ENCODE measurements around the gene GDAP1L1.
A peak's percentile ranks its signal among the peaks of the same experiment; 100 is the strongest.
"Not testable (repeated sequence)": the region's sequence is repeated elsewhere in the genome, so short reads cannot be mapped to it uniquely, and the experiment has no call there.

Gene GDAP1L1

DNA sequence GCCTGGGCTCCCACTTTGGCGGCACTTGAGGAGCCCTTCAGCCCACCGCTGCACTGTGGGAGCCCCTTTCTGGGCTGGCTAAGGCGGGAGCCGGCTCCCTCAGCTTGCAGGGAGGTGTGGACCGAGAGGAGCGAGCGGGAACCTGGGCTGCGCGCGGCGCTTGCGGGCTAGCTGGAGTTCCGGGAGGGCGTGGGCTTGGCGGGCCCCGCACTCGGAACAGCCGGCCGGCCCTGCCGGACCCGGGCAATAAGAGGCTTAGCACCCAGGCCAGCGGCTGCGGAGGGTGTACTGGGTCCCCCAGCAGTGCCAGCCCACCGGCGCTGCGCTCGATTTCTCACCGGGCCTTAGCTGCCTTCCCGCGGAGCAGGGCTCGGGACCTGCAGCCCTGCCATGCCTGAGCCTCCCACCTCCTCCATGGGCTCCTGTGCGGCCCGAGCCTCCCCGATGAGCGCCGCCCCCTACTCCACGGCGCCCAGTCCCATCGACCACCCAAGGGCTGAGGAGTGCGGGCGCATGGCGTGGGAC, 52.0 kb downstream of the GDAP1L1 start:
- not testable (repeated sequence) for H3K27me3 ChIP-seq (ENCODE audit: control insufficient read depth in 2 of 2, insufficient read depth in 2 of 2, low read length in 2 of 2); H3K9me3 ChIP-seq (ENCODE audit: control insufficient read depth in 2 of 2, low read length in 2 of 2); H3K9ac ChIP-seq (ENCODE audit: low read depth in 1 of 2, low read length in 2 of 2); H3K27ac ChIP-seq (ENCODE audit: low read depth in 2 of 2, low read length in 2 of 2); H3K36me3 ChIP-seq (ENCODE audit: control insufficient read depth in 2 of 2, insufficient read depth in 2 of 2, low read length in 2 of 2); H3K4me3 ChIP-seq (ENCODE audit: low read length in 2 of 2)
- peaks cover 8 to 14% of the 10 kb centered on the region in 2 donors for H3K4me1 ChIP-seq (ENCODE audit: control insufficient read depth in 2 of 2, insufficient read depth in 2 of 2, low read length in 2 of 2)

DNA sequence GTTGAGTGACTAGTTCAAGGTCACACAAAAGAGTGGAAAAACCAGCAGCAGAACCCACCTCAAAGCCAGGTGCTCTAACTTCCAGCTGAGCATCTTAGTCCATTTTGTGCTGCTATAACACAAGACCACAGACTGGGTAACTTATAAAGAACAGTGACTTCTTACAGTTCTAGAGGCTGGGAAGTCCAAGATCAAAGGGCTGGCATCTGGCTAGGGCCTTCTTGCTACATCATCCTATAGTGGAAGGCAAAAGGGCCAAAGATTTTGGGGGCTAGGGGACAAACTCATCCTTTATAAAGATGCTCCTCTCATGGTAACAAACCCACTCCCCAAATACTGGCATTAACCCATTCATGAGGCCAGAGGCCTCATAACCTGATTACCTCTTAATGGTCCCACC, 54.2 kb downstream of the GDAP1L1 start:
- Histone ChIP-seq H3K27ac (ENCODE audit: low read depth in 2 of 2, low read length in 2 of 2) (no peak overlapping the region), H3K4me3 (ENCODE audit: low read length in 2 of 2) (no peak overlapping the region), H3K36me3 (ENCODE audit: control insufficient read depth in 2 of 2, insufficient read depth in 2 of 2, low read length in 2 of 2) (peaks cover 0 to 2% of the 10 kb centered on the region in 2 donors), H3K9me3 (ENCODE audit: control insufficient read depth in 2 of 2, low read length in 2 of 2) (no peaks in the 10 kb centered on the region), H3K9ac (ENCODE audit: low read depth in 1 of 2, low read length in 2 of 2) (no peak overlapping the region), H3K4me1 (ENCODE audit: control insufficient read depth in 2 of 2, insufficient read depth in 2 of 2, low read length in 2 of 2) (peaks cover 8 to 14% of the 10 kb centered on the region in 2 donors), H3K27me3 (ENCODE audit: control insufficient read depth in 2 of 2, insufficient read depth in 2 of 2, low read length in 2 of 2) (no peaks in the 10 kb centered on the region)

DNA sequence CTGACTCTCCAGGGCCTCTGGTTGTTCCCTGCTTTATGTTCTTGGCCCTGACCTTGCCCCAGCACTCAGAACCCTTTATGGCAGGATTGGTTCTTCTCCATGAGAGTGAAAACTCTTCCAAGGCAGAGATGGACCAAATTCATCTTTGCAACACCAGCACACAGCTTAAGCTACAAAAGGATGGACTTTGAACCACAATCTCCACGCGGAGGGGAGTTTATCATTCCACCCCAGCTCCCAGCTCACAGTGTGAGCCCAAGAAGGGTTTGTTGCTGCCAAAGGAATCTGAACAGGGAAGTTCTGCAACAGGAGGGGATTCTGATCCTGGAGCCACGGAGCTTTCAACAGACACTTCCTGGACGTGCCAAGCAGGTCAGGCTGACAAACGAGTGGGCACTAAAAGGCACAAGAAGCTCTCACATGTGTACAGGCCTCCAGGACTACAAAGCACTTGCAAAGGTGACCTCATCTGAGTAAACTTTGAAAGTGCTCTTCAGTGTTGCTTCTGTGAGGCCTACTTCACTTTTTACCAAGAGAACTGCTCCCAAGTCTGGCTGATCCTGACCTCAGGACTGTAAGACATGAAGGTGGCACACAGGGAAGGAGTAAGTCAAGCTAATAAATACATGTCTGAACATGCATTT, 55.0 kb downstream of the GDAP1L1 start:
- peak overlapping the region; percentile 42 to 43 for H3K9ac ChIP-seq (ENCODE audit: low read depth in 1 of 2, low read length in 2 of 2)
- peak overlapping the region; percentile 64 to 75 for H3K27ac ChIP-seq (ENCODE audit: low read depth in 2 of 2, low read length in 2 of 2)
- peaks cover 3 to 10% of the 10 kb centered on the region in 2 donors for H3K36me3 ChIP-seq (ENCODE audit: control insufficient read depth in 2 of 2, insufficient read depth in 2 of 2, low read length in 2 of 2)
- peaks cover 5 to 10% of the 10 kb centered on the region in 2 donors for H3K4me1 ChIP-seq (ENCODE audit: control insufficient read depth in 2 of 2, insufficient read depth in 2 of 2, low read length in 2 of 2)
- H3K27me3 ChIP-seq (ENCODE audit: control insufficient read depth in 2 of 2, insufficient read depth in 2 of 2, low read length in 2 of 2): no peaks in the 10 kb centered on the region
- no peaks in the 10 kb centered on the region for H3K9me3 ChIP-seq (ENCODE audit: control insufficient read depth in 2 of 2, low read length in 2 of 2)
- H3K4me3 ChIP-seq (ENCODE audit: low read length in 2 of 2): no peak overlapping the region

DNA sequence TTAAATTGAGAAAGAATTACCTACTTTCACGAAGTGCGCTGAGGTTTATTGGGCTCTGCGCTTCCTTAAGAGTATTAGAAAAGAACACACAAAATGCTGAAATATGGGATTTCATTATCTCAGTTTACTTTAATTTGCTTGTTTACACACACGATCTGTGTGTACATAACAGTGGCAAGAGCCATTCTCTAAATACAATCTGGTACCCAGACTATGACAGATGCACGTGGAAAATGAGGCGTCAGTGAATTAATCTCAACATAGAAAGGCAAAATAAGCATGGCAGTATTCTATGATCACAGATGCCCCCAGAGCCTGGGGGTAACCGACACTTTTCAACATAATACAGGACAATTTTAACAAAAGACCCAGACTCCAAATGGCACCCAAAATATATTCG, 55.6 kb downstream of the GDAP1L1 start:
- Histone ChIP-seq H3K9ac (ENCODE audit: low read depth in 1 of 2, low read length in 2 of 2) (peak overlapping the region in 1 of 2 donors; percentile 42), H3K27ac (ENCODE audit: low read depth in 2 of 2, low read length in 2 of 2) (peak overlapping the region; percentile 64 to 75), H3K27me3 (ENCODE audit: control insufficient read depth in 2 of 2, insufficient read depth in 2 of 2, low read length in 2 of 2) (no peaks in the 10 kb centered on the region), H3K4me1 (ENCODE audit: control insufficient read depth in 2 of 2, insufficient read depth in 2 of 2, low read length in 2 of 2) (peaks cover 5 to 10% of the 10 kb centered on the region in 2 donors), H3K9me3 (ENCODE audit: control insufficient read depth in 2 of 2, low read length in 2 of 2) (no peaks in the 10 kb centered on the region), H3K4me3 (ENCODE audit: low read length in 2 of 2) (no peak overlapping the region), H3K36me3 (ENCODE audit: control insufficient read depth in 2 of 2, insufficient read depth in 2 of 2, low read length in 2 of 2) (peaks cover 3 to 10% of the 10 kb centered on the region in 2 donors)

DNA sequence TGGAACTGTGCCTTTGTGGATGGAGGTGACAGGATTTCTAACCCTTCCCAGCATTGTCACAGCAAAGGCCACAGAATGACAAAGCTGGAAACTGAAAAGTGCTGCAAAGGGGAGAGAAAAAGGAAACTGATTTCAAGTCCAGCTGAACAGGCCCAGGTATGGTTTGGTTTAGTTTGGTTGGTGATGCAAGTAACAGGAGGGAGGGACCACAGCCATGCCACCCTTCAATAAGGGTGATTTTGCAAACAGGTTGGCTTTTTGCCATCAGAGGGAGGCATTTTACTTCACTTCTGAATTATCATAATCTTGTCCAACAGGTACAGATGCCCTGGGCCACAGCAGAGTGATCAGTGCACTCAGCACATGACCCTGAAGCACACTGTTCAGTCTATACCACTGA, 57.3 kb downstream of the GDAP1L1 start:
- H3K36me3 ChIP-seq (ENCODE audit: control insufficient read depth in 2 of 2, insufficient read depth in 2 of 2, low read length in 2 of 2): peaks cover 3 to 10% of the 10 kb centered on the region in 2 donors
- H3K9ac ChIP-seq (ENCODE audit: low read depth in 1 of 2, low read length in 2 of 2): no peak overlapping the region
- H3K4me3 ChIP-seq (ENCODE audit: low read length in 2 of 2): no peak overlapping the region
- H3K27ac ChIP-seq (ENCODE audit: low read depth in 2 of 2, low read length in 2 of 2): no peak overlapping the region
- no peaks in the 10 kb centered on the region for H3K9me3 ChIP-seq (ENCODE audit: control insufficient read depth in 2 of 2, low read length in 2 of 2)
- no peaks in the 10 kb centered on the region for H3K27me3 ChIP-seq (ENCODE audit: control insufficient read depth in 2 of 2, insufficient read depth in 2 of 2, low read length in 2 of 2)
- H3K4me1 ChIP-seq (ENCODE audit: control insufficient read depth in 2 of 2, insufficient read depth in 2 of 2, low read length in 2 of 2): peaks cover 5 to 10% of the 10 kb centered on the region in 2 donors

DNA sequence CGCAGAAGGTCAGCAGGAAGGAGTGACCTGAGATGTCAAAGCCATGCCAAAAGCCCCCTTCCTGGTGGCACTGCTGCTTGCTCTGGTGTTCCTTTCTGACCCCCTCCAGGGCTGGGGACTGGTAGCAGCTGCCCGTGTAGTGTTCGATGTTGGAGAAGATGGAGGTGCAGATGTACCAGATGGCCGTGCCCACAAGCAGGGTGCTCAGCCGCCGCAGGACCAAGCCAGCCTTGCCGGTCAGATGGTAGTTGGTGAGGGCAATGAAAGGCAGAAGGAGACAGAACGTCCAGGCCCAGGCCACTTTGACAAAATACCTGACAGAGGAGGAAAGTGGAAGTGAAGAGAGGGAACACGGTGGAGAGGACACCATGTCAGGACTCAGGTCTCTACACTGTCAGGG, 59.8 kb downstream of the GDAP1L1 start:
- H3K9me3 ChIP-seq (ENCODE audit: control insufficient read depth in 2 of 2, low read length in 2 of 2): no peaks in the 10 kb centered on the region
- no peaks in the 10 kb centered on the region for H3K27me3 ChIP-seq (ENCODE audit: control insufficient read depth in 2 of 2, insufficient read depth in 2 of 2, low read length in 2 of 2)
- peaks cover 3 to 10% of the 10 kb centered on the region in 2 donors for H3K36me3 ChIP-seq (ENCODE audit: control insufficient read depth in 2 of 2, insufficient read depth in 2 of 2, low read length in 2 of 2)
- H3K27ac ChIP-seq (ENCODE audit: low read depth in 2 of 2, low read length in 2 of 2): no peak overlapping the region
- no peak overlapping the region for H3K9ac ChIP-seq (ENCODE audit: low read depth in 1 of 2, low read length in 2 of 2)
- peaks cover 18 to 19% of the 10 kb centered on the region in 2 donors for H3K4me1 ChIP-seq (ENCODE audit: control insufficient read depth in 2 of 2, insufficient read depth in 2 of 2, low read length in 2 of 2)
- no peak overlapping the region for H3K4me3 ChIP-seq (ENCODE audit: low read length in 2 of 2)

DNA sequence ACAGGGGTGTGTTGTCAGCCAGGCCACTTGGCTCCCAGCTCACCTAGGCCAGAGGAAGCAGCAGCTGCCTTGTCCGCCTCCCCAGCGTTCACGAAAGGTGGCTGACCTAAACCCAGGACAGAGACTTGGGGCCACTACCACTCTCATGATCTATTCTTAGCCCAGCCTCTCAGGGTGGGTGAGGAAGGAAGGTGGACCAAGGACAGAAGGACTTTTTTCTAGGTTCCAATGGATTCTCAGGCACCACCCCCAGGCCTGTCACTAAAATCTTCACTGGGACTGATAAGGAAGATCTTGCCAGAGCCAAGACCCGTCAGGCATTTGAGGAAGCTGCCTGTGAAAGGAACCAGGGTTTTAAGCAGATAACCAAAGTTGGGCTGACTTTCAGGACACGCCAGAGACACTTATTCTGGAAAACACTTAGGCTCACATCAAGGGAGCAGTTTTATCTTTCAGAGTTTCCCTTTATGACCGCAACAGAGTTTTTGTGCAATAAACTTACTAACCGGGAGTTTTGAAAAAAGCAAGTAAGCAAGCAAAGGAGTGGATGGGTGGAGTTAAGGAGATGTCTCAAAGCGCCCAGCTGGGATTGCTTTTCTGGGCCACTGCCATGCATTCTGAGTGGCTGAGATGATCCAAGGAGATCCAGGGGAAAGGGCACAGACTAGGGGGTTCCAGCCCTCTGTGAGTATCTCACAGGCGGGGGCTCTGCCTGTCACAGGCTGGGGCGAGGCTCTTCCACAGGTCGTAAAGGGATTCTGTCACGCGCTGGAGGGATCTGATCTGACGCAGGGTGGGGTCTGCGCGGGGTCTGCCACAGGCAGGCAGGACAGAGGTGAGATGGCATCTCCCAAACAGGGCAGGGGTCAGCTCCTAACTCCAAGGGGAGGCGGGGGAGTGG, 62.9 kb downstream of the GDAP1L1 start:
- H3K9ac ChIP-seq (ENCODE audit: low read depth in 1 of 2, low read length in 2 of 2): peak overlapping the region; percentile 74 to 90
- peak overlapping the region; percentile 77 to 80 for H3K27ac ChIP-seq (ENCODE audit: low read depth in 2 of 2, low read length in 2 of 2)
- H3K4me3 ChIP-seq (ENCODE audit: low read length in 2 of 2): peak overlapping the region; percentile 92 to 100
- peaks cover 3 to 10% of the 10 kb centered on the region in 2 donors for H3K36me3 ChIP-seq (ENCODE audit: control insufficient read depth in 2 of 2, insufficient read depth in 2 of 2, low read length in 2 of 2)
- H3K4me1 ChIP-seq (ENCODE audit: control insufficient read depth in 2 of 2, insufficient read depth in 2 of 2, low read length in 2 of 2): peaks cover 11 to 14% of the 10 kb centered on the region in 2 donors
- no peaks in the 10 kb centered on the region for H3K9me3 ChIP-seq (ENCODE audit: control insufficient read depth in 2 of 2, low read length in 2 of 2)
- no peaks in the 10 kb centered on the region for H3K27me3 ChIP-seq (ENCODE audit: control insufficient read depth in 2 of 2, insufficient read depth in 2 of 2, low read length in 2 of 2)

DNA sequence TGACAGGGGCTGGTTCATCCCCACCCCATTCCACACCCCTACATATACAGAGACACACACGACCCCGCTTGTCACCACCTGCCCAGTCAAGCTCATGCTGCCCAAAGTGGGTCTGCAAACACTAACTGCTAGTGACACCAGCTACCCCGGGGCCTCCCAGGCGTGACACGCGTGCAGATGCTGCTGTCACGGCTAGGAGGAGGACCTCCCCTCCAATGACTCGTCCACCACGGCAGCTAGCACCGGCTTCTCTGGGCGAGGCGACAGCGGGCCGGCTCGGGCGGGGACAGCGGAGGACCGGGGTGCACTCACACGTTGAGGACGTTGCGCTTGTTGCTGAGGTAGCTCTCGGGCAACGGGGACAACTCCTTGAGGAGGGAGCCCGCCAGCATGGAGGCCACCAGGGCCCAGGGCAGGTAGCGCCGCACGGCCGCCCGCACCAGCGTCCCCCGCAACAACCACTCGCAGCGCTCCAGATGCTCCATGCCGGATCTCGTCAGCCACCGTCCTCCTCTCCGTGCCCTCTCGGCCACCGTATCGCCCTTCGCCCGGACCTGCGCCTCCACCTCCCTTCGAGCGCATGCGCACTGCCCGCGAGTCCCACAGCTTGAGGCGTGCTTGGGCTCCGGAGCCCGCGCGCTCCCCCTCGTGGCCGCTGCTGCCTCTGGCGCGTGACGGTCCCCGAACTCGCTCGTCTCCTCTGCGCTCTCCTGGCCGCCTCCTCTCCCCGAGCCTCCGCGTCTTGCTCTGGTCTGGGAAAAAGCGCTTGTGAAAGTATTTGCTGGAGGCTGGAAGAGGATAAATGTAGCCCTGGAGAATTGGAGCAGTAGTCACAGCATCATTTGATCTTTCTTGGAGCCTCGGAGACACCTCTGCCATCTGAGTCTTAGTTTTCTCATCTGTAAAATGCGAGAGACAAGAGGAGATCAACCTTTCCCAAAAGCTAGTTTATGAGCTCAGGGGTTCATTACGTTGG, 63.8 kb downstream of the GDAP1L1 start, which contains the start of gene FITM2:
Gene FITM2 (minus strand): TSS at position 539 of the 976 bp plus-strand sequence. CDS start 54 bp downstream, at position 485.
- H3K36me3 ChIP-seq (ENCODE audit: control insufficient read depth in 2 of 2, insufficient read depth in 2 of 2, low read length in 2 of 2): peaks cover 3 to 10% of the 10 kb centered on the region in 2 donors
- H3K27me3 ChIP-seq (ENCODE audit: control insufficient read depth in 2 of 2, insufficient read depth in 2 of 2, low read length in 2 of 2): no peaks in the 10 kb centered on the region
- H3K27ac ChIP-seq (ENCODE audit: low read depth in 2 of 2, low read length in 2 of 2): peak within 1 kb of the TSS; percentile 77 to 80

DNA sequence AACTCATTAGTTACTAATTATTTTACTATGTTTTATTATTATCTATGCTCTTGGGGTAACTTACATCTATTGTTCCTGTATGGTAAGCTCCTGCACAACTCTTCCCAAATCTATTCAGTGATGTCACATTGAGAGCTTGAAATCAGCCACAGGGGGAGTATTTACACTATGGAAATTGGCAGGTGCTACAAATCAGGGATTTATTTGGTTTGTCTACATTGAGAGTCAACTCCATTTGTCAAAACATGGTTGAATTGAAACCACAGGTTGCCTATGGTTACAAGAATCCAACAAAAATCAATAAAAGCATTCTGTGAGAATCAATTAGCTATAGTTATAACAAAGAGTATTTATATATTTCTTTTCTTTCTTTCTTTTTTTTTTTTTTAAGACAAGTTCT, 67.8 kb downstream of the GDAP1L1 start:
- Histone ChIP-seq H3K27me3 (ENCODE audit: control insufficient read depth in 2 of 2, insufficient read depth in 2 of 2, low read length in 2 of 2) (no peaks in the 10 kb centered on the region), H3K4me1 (ENCODE audit: control insufficient read depth in 2 of 2, insufficient read depth in 2 of 2, low read length in 2 of 2) (peaks cover 8 to 9% of the 10 kb centered on the region in 2 donors), H3K27ac (ENCODE audit: low read depth in 2 of 2, low read length in 2 of 2) (no peak overlapping the region), H3K9me3 (ENCODE audit: control insufficient read depth in 2 of 2, low read length in 2 of 2) (no peaks in the 10 kb centered on the region), H3K36me3 (ENCODE audit: control insufficient read depth in 2 of 2, insufficient read depth in 2 of 2, low read length in 2 of 2) (no peaks in the 10 kb centered on the region), H3K4me3 (ENCODE audit: low read length in 2 of 2) (no peak overlapping the region), H3K9ac (ENCODE audit: low read depth in 1 of 2, low read length in 2 of 2) (no peak overlapping the region)

More for the DNA sequence above, 63.8 kb downstream of the GDAP1L1 start, which contains the start of gene FITM2:
- Histone ChIP-seq H3K4me3 (ENCODE audit: low read length in 2 of 2) (peak within 1 kb of the TSS; percentile 92 to 100), H3K9ac (ENCODE audit: low read depth in 1 of 2, low read length in 2 of 2) (peak within 1 kb of the TSS; percentile 74 to 90), H3K9me3 (ENCODE audit: control insufficient read depth in 2 of 2, low read length in 2 of 2) (no peaks in the 10 kb centered on the region), H3K4me1 (ENCODE audit: control insufficient read depth in 2 of 2, insufficient read depth in 2 of 2, low read length in 2 of 2) (peaks cover 11 to 14% of the 10 kb centered on the region in 2 donors)

Data from mucosa of rectum (tissue), 2 donors.